SK-N-SH (cell line): Measurements from ENCODE around the gene JAZF1. TPM values are rescaled to one million over a fixed set of nuclear protein-coding genes. Genes with fewer than 3 reads are reported as not detected.

Experiments
- CTCF ChIA-PET: fragments of 300-600, 350-600 bp; formaldehyde crosslinking; extraction: SDS; loops from one replicate; lab custom pipeline; 2021; lab: Yijun Ruan, JAX
- POLR2A ChIA-PET: fragments of 350-600 bp; sonication (Branson Sonifier 250); formaldehyde crosslinking; extraction: SDS; loops from one replicate; lab custom pipeline; 2020; ENCODE audit warnings: antibody characterized with exemption, inconsistent platforms; lab: Yijun Ruan, JAX
- DNase-seq: peaks from one replicate; pipeline ENCODE4 v3.0.0; 2012
- H2AFZ ChIP-seq: fragments of 200-600 bp; sonication (generic); 2 replicates; pipeline ENCODE4 v1.8.1; 2016; ENCODE audit warnings: antibody characterized with exemption, mild to moderate bottlenecking, low read depth
- H3F3A ChIP-seq: fragments of 200-600 bp; sonication (generic); replicated peaks from 2 replicates; pipeline ENCODE3; 2016; ENCODE audit warnings: antibody characterized with exemption, mild to moderate bottlenecking; ENCODE audit not compliant: insufficient read depth
- H3K27ac ChIP-seq, 2 experiments: fragments of 200-500 bp in 1 of 2; fragments of 200-600 bp in 1 of 2; sonication (Bioruptor generic) in 1 of 2; sonication (generic), shearing (Covaris generic) in 1 of 2; 2 replicates each; pipeline versions ENCODE4 v1.5.1 to v1.6.1; 2014 to 2016; ENCODE audit warnings: low read depth in 2 of 2, inconsistent platforms in 1 of 2, low read length in 1 of 2, mild to moderate bottlenecking in 1 of 2, mixed read lengths in 1 of 2
- H3K27me3 ChIP-seq: fragments of 200-600 bp; sonication (generic), shearing (Covaris generic); 2 replicates; pipeline ENCODE4 v1.6.1; 2016; ENCODE audit warnings: mixed run types; ENCODE audit not compliant: insufficient read depth
- H3K36me3 ChIP-seq, 2 experiments: fragments of 200-500 bp in 1 of 2; fragments of 200-600 bp in 1 of 2; sonication (Bioruptor generic) in 1 of 2; sonication (generic) in 1 of 2; replicated peaks in 1 of 2; 2 replicates each; pipeline versions ENCODE3 to v1.5.1; 2014 to 2016; ENCODE audit warnings: low read length in 1 of 2, mild to moderate bottlenecking in 1 of 2; ENCODE audit not compliant: insufficient read depth in 2 of 2, control insufficient read depth in 1 of 2
- H3K4me1 ChIP-seq, 2 experiments: fragments of 200-500 bp in 1 of 2; fragments of 200-600 bp in 1 of 2; sonication (Bioruptor generic) in 1 of 2; sonication (generic), shearing (Covaris generic) in 1 of 2; 2 replicates each; pipeline versions ENCODE4 v1.5.1 to v1.6.1; 2014 to 2016; ENCODE audit warnings: low read depth in 1 of 2, low read length in 1 of 2, mixed run types in 1 of 2; ENCODE audit not compliant: insufficient read depth in 2 of 2, control insufficient read depth in 1 of 2
- H3K4me2 ChIP-seq: fragments of 200-600 bp; sonication (generic), shearing (Covaris generic); 2 replicates; pipeline ENCODE4 v1.6.1; 2017; ENCODE audit warnings: mixed run types
- H3K4me3 ChIP-seq, 2 experiments: fragments of 200-500 bp in 1 of 2; fragments of 200-600 bp in 1 of 2; sonication (Bioruptor generic) in 1 of 2; sonication (generic), shearing (Covaris generic) in 1 of 2; 2 replicates each; pipeline versions ENCODE4 v1.5.1 to v1.8.1; 2014 to 2016; ENCODE audit warnings: low read depth in 2 of 2, inconsistent platforms in 1 of 2, low read length in 1 of 2, mild to moderate bottlenecking in 1 of 2, mixed read lengths in 1 of 2, moderate library complexity in 1 of 2
- H3K79me2 ChIP-seq: fragments of 200-600 bp; sonication (generic); 2 replicates; pipeline ENCODE4 v1.8.1; 2017; ENCODE audit warnings: mild to moderate bottlenecking; ENCODE audit not compliant: insufficient read depth
- H3K9ac ChIP-seq: fragments of 200-600 bp; sonication (generic); 2 replicates; pipeline ENCODE4 v1.6.1; 2017; ENCODE audit warnings: mixed run types
- H3K9me2 ChIP-seq: fragments of 200-600 bp; sonication (generic); 2 replicates; pipeline ENCODE4 v1.6.1; 2017; ENCODE audit warnings: mixed run types
- H3K9me3 ChIP-seq: fragments of 200-600 bp; sonication (generic); 2 replicates; pipeline ENCODE4 v1.6.1; 2017; ENCODE audit warnings: mixed run types, mild to moderate bottlenecking, moderate library complexity
- H4K20me1 ChIP-seq: fragments of 200-600 bp; sonication (generic); 2 replicates; pipeline ENCODE4 v1.6.1; 2017; ENCODE audit warnings: mild to moderate bottlenecking, mixed run types; ENCODE audit not compliant: insufficient read depth
- FOSL2 ChIP-seq: IDR thresholded peaks from 2 replicates; pipeline ENCODE4 v1.4.0; 2012; ENCODE audit warnings: low read depth, mild to moderate bottlenecking, moderate library complexity, borderline replicate concordance
- PBX3 ChIP-seq: IDR thresholded peaks from 2 replicates; pipeline ENCODE4; 2012
- REST ChIP-seq: IDR thresholded peaks from 2 replicates; pipeline ENCODE4 v1.6.1; 2012; ENCODE audit warnings: mild to moderate bottlenecking, low read depth, low read length, moderate library complexity
- TCF12 ChIP-seq: IDR thresholded peaks from 2 replicates; pipeline ENCODE4 v1.4.0; 2012
- YY1 ChIP-seq: IDR thresholded peaks from 2 replicates; pipeline ENCODE4 v1.4.0; 2012; ENCODE audit warnings: low read depth, mild to moderate bottlenecking
- WGBS: methylation state at CpG from one replicate; pipeline ENCODE4 v1.1.6; 2017; ENCODE audit warnings: low lambda C conversion rate; 5-methylcytosine and 5-hydroxymethylcytosine counted together
- polyA plus RNA-seq, 3 experiments: library from polyadenylated mRNA; depleted of rRNA; stranded (reverse); fragments of >200 nt; gene quantifications; 2 replicates each; pipeline ENCODE4 v1.2.3, GENCODE V29; 2012

Gene JAZF1
- polyA plus RNA-seq, 1 of the 3 experiments (the other 2 are of a cell fraction) = 1.7 TPM

- no peaks in the 10 kb centered on the region for H3K36me3 ChIP-seq
- WGBS = 57% methylated on average over 3 of the region's 3 CpGs
- H3K9me2 ChIP-seq = no peaks in the 10 kb centered on the region
- peaks cover 0 to 2% of the 10 kb centered on the region in 2 experiments; a peak in 2 of 4 replicates for H3K4me1 ChIP-seq
- H3K79me2 ChIP-seq = no peaks in the 10 kb centered on the region
- H3K9ac ChIP-seq = no peak overlapping the region
- ChIA-PET POLR2A (no interaction called here), CTCF (interaction anchor here (0.6 to 1.5 kb wide), 3 partner anchors 17 to 59 kb away, joined by 3 to 5 read pairs (median 3); no protein-coding TSS in a partner anchor)
- H2AFZ ChIP-seq = no peak overlapping the region
- no peaks in the 10 kb centered on the region for H3K27me3 ChIP-seq
- H3K9me3 ChIP-seq = no peaks in the 10 kb centered on the region
- H3K4me3 ChIP-seq = no peak overlapping the region
- no peaks in the 10 kb centered on the region for H4K20me1 ChIP-seq
- DNase-seq = no peak
- no peak overlapping the region for H3K4me2 ChIP-seq
- H3F3A ChIP-seq = no peaks in the 10 kb centered on the region
- H3K27ac ChIP-seq = no peak overlapping the region
- TF ChIP-seq TCF12 (no peak), YY1 (no peak), FOSL2 (no peak)
These were observed 230.5 kb downstream of the JAZF1 start for GRCh38 chr7:27950123-27950522.

- no peak for DNase-seq
- Histone ChIP-seq H3K9ac (no peak overlapping the region), H2AFZ (no peak overlapping the region), H3K9me3 (no peaks in the 10 kb centered on the region), H3K27ac (no peak overlapping the region), H3F3A (no peaks in the 10 kb centered on the region), H3K4me3 (no peak overlapping the region), H3K4me1 (peaks cover 0 to 2% of the 10 kb centered on the region in 2 experiments; a peak in 2 of 4 replicates), H3K27me3 (no peaks in the 10 kb centered on the region), H3K36me3 (no peaks in the 10 kb centered on the region), H3K79me2 (no peaks in the 10 kb centered on the region), H4K20me1 (no peaks in the 10 kb centered on the region), H3K9me2 (no peaks in the 10 kb centered on the region), H3K4me2 (no peak overlapping the region)
- 67% methylated on average over 3 of the region's 3 CpGs for WGBS
- CTCF ChIA-PET = interaction anchor here (1.2 kb wide), 1 partner anchor 18 kb away, joined by 3 read pairs; no protein-coding TSS in a partner anchor
- POLR2A ChIA-PET = no interaction called here
- no peak for TF ChIP-seq PBX3
- TF ChIP-seq FOSL2 = no peak
- TF ChIP-seq REST = no peak
These were observed 231.7 kb downstream of the JAZF1 start for GRCh38 chr7:27948861-27949260.
